Posterior vena cava (tissue), 2 donors: ENCODE data around the gene APCDD1. TPM values are rescaled to one million over a fixed set of nuclear protein-coding genes. Genes with fewer than 3 reads are reported as not detected.
"Not testable (repeated sequence)": the region's sequence is repeated elsewhere in the genome, so short reads cannot be mapped to it uniquely, and the experiment has no call there.

ENCODE experiments used
- DNase-seq: peaks from one replicate; pipeline ENCODE4 v3.0.0-alpha.2; 2020; ENCODE audit warnings: low spot score
- intact Hi-C, 2 donors: fragments of 100-400 bp; cut with DNase I; formaldehyde crosslinking; loops; one replicate each; pipeline versions ENCODE4 v1.14.1 to v1.14.2; 2022 to 2023
- total RNA-seq, 2 donors: library from RNA; stranded (reverse); fragmentation: NEBNext Ultra II Directional; extraction: Animal tissue kit (Norgen Biotek cat#: 25700); gene quantifications; one replicate each; pipeline ENCODE4 v1.2.1, GENCODE V29; 2021
- donor health status: DM: yes; HTN: yes; CAD: no.
- donor health status: DM: yes; HTN: yes; CAD: no.

Gene APCDD1
- total RNA-seq, 2 donors from 2014 or later = 13.9 to 38.5 TPM

- no peak for DNase-seq
- intact Hi-C loops = loop anchor here in 1 of 2 donors (5.0 kb wide), 1 partner anchor 270 kb away; no protein-coding TSS in a partner anchor
Observed at GRCh38 chr18:10457128-10457527, 2.7 kb downstream of the APCDD1 start.

DNA sequence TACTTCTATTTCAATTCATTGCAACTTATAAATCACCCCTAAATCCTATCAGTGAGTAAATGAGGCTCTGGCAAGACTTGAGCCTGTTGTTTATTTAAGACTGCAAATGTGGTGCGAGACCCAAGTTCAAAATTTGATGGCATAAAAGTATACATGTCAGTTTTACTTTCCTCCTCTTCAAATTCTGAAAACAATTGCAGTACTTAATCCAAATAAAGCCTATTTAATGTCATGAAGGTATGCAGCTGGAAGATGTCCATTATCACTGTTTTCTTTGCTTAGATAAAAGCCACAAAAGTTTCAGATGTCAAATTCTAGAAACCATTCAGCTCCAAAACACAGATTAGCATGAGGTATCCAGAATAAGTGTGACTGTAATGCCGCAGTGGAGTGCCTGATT lies 3.3 kb downstream of the APCDD1 start:
- intact Hi-C loops = loop anchor here in 1 of 2 donors (5.0 kb wide), 1 partner anchor 270 kb away; no protein-coding TSS in a partner anchor
- DNase-seq = no peak

DNA sequence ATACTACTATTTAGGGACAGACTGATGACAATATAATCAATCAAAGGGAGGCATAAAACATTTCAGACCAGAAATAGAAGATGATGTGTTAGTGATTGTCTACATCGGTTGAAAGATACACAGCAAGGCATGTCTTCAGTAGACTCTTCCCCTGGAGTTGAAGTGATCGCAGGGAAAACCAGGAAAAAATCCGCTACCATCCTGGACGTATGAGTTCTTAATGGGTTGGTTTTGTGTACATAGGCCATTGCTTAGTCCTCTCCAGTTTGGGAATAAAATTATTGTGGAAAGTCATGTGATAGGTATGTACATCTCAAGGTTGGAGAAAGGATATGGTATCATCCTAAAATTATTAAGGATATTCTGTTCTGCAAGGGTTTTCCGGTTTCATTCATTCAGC lies 4.3 kb downstream of the APCDD1 start:
- intact Hi-C loops = loop anchor here in 1 of 2 donors (5.0 kb wide), 1 partner anchor 271 kb away; no protein-coding TSS in a partner anchor
- DNase-seq = no peak

GRCh38 chr18:10459587-10459986 lies 5.2 kb downstream of the APCDD1 start:
- intact Hi-C loops = loop anchor here in 1 of 2 donors (5.0 kb wide), 1 partner anchor 272 kb away; no protein-coding TSS in a partner anchor
- DNase-seq = no peak

- no peak for DNase-seq
- intact Hi-C loops = no loop called here
Observed at GRCh38 chr18:10460414-10461018, 6.1 kb downstream of the APCDD1 start.

GRCh38 chr18:10461989-10462388 lies 7.6 kb downstream of the APCDD1 start:
- intact Hi-C loops = no loop called here

GRCh38 chr18:10462597-10462996 lies 8.2 kb downstream of the APCDD1 start:
- no peak for DNase-seq
- intact Hi-C loops = no loop called here

More at GRCh38 chr18:10461989-10462388, 7.6 kb downstream of the APCDD1 start:
- no peak for DNase-seq

DNA sequence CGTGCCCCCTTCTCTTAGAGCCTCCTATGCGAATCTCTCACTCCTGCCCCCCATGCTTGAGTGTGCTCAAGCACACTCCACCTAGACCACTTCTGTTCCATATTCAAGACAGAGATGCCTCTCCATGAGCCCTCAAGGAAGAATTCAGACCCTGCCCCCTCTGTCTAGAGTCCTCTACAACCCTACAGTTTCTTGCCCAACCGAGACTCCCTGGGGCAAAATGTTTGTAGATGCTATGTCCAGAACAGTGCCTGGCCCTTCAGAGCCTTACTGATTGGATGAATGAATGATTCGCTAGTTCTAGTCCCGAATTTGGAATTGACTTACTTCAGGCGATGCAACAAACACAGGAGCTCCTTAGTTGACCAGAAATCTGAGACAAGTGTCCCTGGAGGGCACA lies 8.7 kb downstream of the APCDD1 start:
- no peak for DNase-seq
- intact Hi-C loops = no loop called here

- no peak for DNase-seq
- intact Hi-C loops = no loop called here
Observed at GRCh38 chr18:10463741-10464140, 9.3 kb downstream of the APCDD1 start.

DNA sequence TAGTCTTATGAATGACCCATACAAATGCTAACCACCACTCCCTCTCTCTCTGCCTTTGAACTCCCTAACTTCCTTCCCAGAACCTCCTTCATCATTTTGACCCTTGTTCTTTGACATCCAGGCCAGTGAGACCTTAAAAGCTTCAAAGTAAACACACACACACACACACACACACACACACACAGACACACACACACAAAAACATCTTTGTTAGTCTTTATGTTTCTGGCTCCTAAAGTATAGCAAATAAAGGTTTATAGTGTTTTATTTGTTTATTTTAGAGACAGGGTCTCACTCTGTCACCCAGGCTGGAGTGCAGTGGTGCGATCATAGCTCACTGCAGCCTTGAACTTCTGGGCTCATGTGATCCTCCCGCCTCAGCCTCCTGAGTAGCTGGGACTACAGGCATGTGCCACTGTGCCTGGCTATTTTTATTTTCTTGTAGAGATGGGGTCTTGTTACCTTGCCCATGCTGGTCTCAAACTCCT lies 9.8 kb downstream of the APCDD1 start:
- DNase-seq, intact Hi-C loops: not testable (repeated sequence)

DNA sequence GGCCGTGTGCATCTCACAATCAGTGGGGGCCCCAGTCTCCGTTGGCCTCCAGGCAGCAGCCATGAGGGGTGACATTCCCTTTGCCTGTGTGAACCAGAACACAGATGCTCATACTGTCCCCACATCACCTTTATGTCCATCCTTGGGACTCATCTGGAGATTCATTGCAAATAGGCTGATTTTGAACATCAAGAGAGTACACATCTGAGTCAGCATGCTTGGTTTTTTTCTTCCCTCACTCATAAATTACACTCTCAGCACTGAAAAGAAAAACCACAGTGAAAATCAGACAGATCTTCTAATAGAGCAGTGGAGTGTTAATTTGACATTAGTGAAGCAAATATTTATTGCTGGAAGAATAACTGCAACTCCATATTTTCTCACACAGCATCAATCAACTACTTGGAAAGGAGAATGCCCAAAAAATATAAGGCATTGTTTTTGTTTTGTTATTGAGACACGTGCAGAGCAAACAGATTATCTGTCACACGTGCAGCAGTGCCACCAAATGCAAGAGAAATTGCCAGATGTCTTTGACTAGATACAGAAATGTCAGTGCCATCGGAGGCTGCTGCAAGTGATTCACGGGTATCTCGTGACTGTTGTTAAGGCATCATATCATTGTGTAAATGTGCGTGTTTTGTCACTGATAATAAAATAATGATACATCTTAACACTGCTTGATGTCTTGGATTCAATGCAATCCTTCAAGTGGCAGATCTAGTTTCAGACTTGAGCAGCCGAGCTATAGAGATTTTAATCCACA lies 10.9 kb downstream of the APCDD1 start:
- intact Hi-C loops = no loop called here
- DNase-seq = no peak

DNA sequence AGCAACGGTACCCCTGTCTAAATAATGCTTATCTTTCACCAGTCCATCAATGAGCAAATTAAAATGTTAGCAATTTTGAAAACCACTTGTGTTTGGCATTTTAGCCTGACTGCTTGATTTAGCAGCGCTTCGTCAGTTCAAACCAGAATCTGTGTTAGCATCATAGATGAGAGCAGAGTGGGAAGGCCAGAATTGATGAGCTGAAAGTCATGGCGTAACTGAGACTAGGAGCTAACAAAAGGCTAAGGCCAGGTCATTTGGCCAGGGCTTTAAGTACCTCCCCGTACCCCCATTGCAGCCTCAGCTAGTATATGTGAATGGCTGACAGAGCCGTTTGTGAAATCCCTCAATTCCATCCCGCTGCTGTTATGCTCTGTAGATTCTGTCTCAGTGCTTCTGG lies 16.0 kb downstream of the APCDD1 start:
- DNase-seq = no peak
- intact Hi-C loops = no loop called here

GRCh38 chr18:10471574-10471973 lies 17.1 kb downstream of the APCDD1 start:
- no peak for DNase-seq
- intact Hi-C loops = no loop called here

DNA sequence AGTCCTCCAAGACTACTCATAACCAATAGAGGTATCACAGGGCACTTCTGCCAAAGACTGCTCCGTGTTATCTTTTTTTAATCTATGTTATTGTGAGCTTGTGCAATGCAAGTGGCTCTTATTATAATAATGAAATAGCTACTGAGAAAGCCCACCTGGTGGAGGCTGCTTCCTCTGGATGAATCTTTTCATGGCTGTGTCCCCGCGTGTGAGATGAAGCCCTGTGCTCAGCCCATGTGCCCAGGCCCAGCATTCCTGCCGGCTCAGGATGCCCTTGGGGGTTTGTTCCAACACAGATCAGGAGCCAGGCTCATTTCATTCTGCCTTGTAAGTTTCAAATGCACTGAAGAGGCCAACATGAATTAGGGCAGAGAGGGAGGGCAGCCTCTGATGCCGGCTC lies 18.7 kb downstream of the APCDD1 start:
- no peak for DNase-seq
- intact Hi-C loops = no loop called here

DNA sequence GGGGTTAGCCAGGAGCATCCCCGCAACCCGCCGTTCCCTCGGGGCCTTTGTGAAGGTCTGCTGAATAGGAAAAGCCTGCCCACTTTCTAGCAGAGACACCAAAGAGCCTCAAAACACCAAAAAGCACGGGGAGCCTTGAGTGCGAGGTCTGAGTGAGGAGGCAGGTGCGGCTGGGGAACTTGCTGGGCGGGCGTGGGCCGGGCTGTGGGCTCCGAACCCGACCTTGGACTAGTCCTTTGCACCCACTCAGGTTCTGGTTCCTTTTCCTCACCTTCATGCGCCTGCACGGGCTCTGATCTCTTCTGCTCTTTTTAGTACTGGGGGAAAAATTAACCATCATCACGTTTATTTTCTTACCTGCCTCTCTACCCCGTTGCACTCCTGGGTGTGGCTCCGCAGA lies 19.9 kb downstream of the APCDD1 start:
- intact Hi-C loops = no loop called here
- no peak for DNase-seq

DNA sequence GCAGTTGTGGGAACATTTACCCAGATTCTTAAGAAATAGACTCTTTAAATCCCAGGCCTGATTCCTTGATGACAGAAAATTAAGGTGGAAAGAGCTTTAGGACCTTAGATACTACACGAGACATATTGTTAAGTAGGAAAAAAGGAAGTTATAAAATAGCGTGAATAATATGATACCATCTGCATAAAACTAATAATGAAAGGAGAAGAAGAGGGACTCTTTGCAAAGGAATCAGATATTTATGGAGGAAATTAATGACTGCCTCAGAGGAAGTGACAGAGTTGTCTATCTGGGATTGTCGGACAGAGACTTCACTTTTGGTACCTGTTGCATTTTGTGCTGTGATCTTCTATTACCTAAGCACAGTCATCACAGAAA lies 20.8 kb downstream of the APCDD1 start:
- intact Hi-C loops = no loop called here

GRCh38 chr18:10475654-10476291 lies 21.3 kb downstream of the APCDD1 start:
- intact Hi-C loops = no loop called here

More for the DNA sequence above, 20.8 kb downstream of the APCDD1 start:
- DNase-seq = no peak

DNA sequence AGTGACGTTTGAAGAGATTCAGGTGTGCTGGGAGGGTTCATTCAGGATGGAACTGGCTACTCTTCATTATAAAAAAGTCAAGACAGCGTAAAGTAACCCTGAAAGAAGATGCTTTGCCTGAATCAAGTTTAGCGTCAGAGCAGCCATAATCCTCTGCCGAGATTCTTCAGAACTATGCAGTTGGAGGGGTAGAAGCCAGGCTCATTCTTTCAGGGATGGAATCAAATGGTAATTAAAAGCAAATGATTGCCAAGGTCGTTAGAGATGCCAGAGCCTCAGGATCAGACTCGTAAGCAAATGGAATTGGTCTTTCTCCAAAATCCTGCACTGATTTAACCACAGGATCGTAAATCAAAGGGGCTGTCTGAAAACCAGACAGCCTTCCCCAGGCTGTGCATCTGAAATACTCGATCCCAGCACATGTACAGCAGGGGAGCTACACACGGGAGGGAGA lies 21.9 kb downstream of the APCDD1 start:
- no peak for DNase-seq

More at GRCh38 chr18:10475654-10476291, 21.3 kb downstream of the APCDD1 start:
- DNase-seq = no peak

DNA sequence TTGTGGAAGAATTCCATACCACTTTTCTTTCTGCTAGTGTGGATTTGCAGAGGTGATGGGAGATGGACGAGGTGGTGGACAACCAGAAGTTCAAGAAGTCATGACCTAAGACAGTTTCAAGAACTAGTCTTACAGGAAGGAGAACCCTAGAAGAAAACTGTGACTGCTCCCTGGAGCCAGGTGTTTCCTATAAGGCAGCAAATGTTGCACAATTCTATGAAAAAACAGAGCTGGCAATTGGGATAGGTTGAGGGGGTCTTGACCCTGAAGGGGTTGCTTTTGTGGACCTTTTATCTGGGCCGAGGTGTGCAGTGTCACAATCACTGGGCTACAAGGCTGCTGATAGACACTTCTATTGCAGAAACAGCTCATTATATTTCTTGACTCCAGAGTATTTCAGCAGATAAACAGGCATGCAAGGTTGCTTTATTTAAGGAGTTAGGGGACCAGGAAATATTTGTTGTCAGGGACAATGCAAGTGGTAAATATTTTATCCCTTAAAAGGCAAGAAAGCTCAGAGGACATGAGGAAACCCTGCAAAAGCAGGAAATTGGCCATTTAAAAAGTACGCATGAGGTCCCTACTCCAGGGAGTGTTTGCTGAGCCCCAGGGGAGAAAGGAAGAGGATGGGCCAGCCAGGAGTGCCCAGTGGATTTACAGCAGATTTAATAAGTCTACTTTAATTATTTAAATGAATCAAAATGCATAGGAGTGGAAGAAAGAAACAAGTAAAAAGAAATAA lies 22.9 kb downstream of the APCDD1 start:
- DNase-seq = no peak
- intact Hi-C loops = no loop called here

More for the DNA sequence above, 21.9 kb downstream of the APCDD1 start:
- intact Hi-C loops = no loop called here
